ENCODE data around the gene YAF2. TPM values are rescaled to one million over a fixed set of nuclear protein-coding genes. Genes with fewer than 3 reads are reported as not detected.

The YAF2 gene
- total RNA-seq (2014; rRNA removed; shearing (Covaris generic)) = 8.8 and 17.3 TPM in 2 replicates

GRCh38 chr12:42238240-42239140, at the start of gene YAF2:
Gene YAF2, minus strand, starts transcription at chr12:42238248. Its CDS starts 68 bp downstream, at chr12:42238180.
- H3K9me3 ChIP-seq (replicated peaks) = no peaks in the 10 kb centered on the region
- H3K27me3 ChIP-seq (replicated peaks) = no peaks in the 10 kb centered on the region
- DNase-seq (ENCODE audit: low read depth in 1 of 2, low spot score in 2 of 2) = peak; percentile 69 to 88
- H3K4me1 ChIP-seq (replicated peaks) = peaks cover 4% of the 10 kb centered on the region; the same call in 1 of the 2 replicates
- peaks cover 14% of the 10 kb centered on the region for H3K36me3 ChIP-seq
- peak within 1 kb of the TSS; percentile 87 for H3K27ac ChIP-seq
- peak within 1 kb of the TSS; percentile 96 for H3K4me3 ChIP-seq

- H3K4me1 ChIP-seq (replicated peaks) = no peaks in the 10 kb centered on the region
Measured at GRCh38 chr12:42286741-42287140, 48.7 kb upstream of the YAF2 start.

GRCh38 chr12:42285431-42285830, 47.4 kb upstream of the YAF2 start:
- Histone ChIP-seq H3K27me3 (replicated peaks) (no peaks in the 10 kb centered on the region), H3K4me3 (no peak overlapping the region), H3K9me3 (replicated peaks) (no peaks in the 10 kb centered on the region), H3K4me1 (replicated peaks) (no peaks in the 10 kb centered on the region), H3K36me3 (no peaks in the 10 kb centered on the region), H3K27ac (no peak overlapping the region)
- DNase-seq (ENCODE audit: low read depth in 1 of 2, low spot score in 2 of 2) = no peak

More at GRCh38 chr12:42286741-42287140, 48.7 kb upstream of the YAF2 start:
- no peak overlapping the region for H3K4me3 ChIP-seq
- no peak overlapping the region for H3K27ac ChIP-seq
- no peak for DNase-seq (ENCODE audit: low read depth in 1 of 2, low spot score in 2 of 2)
- H3K27me3 ChIP-seq (replicated peaks) = no peaks in the 10 kb centered on the region
- no peaks in the 10 kb centered on the region for H3K36me3 ChIP-seq
- no peaks in the 10 kb centered on the region for H3K9me3 ChIP-seq (replicated peaks)

- H3K4me1 ChIP-seq (replicated peaks) = no peaks in the 10 kb centered on the region
- DNase-seq (ENCODE audit: low read depth in 1 of 2, low spot score in 2 of 2) = no peak
- H3K4me3 ChIP-seq = no peak overlapping the region
- H3K36me3 ChIP-seq = no peaks in the 10 kb centered on the region
- H3K27ac ChIP-seq = no peak overlapping the region
- H3K9me3 ChIP-seq (replicated peaks) = no peaks in the 10 kb centered on the region
- H3K27me3 ChIP-seq (replicated peaks) = no peaks in the 10 kb centered on the region
Measured at GRCh38 chr12:42284876-42285275, 46.8 kb upstream of the YAF2 start.

- Histone ChIP-seq H3K4me1 (replicated peaks) (no peaks in the 10 kb centered on the region), H3K4me3 (no peak overlapping the region), H3K36me3 (no peaks in the 10 kb centered on the region), H3K27ac (no peak overlapping the region), H3K9me3 (replicated peaks) (no peaks in the 10 kb centered on the region), H3K27me3 (replicated peaks) (no peaks in the 10 kb centered on the region)
- no peak for DNase-seq (ENCODE audit: low read depth in 1 of 2, low spot score in 2 of 2)
Measured at GRCh38 chr12:42284157-42284556, 46.1 kb upstream of the YAF2 start.

- H3K27ac ChIP-seq = no peak overlapping the region
- H3K4me3 ChIP-seq = no peak overlapping the region
- no peaks in the 10 kb centered on the region for H3K4me1 ChIP-seq (replicated peaks)
- no peaks in the 10 kb centered on the region for H3K27me3 ChIP-seq (replicated peaks)
- H3K36me3 ChIP-seq = no peaks in the 10 kb centered on the region
- DNase-seq (ENCODE audit: low read depth in 1 of 2, low spot score in 2 of 2) = no peak
- H3K9me3 ChIP-seq (replicated peaks) = no peaks in the 10 kb centered on the region
Measured at GRCh38 chr12:42283739-42284138, 45.7 kb upstream of the YAF2 start.

- Histone ChIP-seq H3K4me3 (no peak overlapping the region), H3K36me3 (no peaks in the 10 kb centered on the region)
- DNase-seq (ENCODE audit: low read depth in 1 of 2, low spot score in 2 of 2) = no peak
Measured at GRCh38 chr12:42282294-42282693, 44.2 kb upstream of the YAF2 start.

GRCh38 chr12:42281844-42282243, 43.8 kb upstream of the YAF2 start:
- Histone ChIP-seq H3K9me3 (replicated peaks) (no peaks in the 10 kb centered on the region), H3K4me1 (replicated peaks) (no peaks in the 10 kb centered on the region), H3K4me3 (no peak overlapping the region), H3K36me3 (no peaks in the 10 kb centered on the region), H3K27ac (no peak overlapping the region), H3K27me3 (replicated peaks) (no peaks in the 10 kb centered on the region)
- DNase-seq (ENCODE audit: low read depth in 1 of 2, low spot score in 2 of 2) = no peak

More at GRCh38 chr12:42282294-42282693, 44.2 kb upstream of the YAF2 start:
- Histone ChIP-seq H3K4me1 (replicated peaks) (no peaks in the 10 kb centered on the region), H3K9me3 (replicated peaks) (no peaks in the 10 kb centered on the region), H3K27me3 (replicated peaks) (no peaks in the 10 kb centered on the region), H3K27ac (no peak overlapping the region)

GRCh38 chr12:42281278-42281677, 43.2 kb upstream of the YAF2 start:
- no peaks in the 10 kb centered on the region for H3K36me3 ChIP-seq
- DNase-seq (ENCODE audit: low read depth in 1 of 2, low spot score in 2 of 2) = no peak
- no peak overlapping the region for H3K4me3 ChIP-seq
- H3K9me3 ChIP-seq (replicated peaks) = no peaks in the 10 kb centered on the region
- no peak overlapping the region for H3K27ac ChIP-seq
- H3K27me3 ChIP-seq (replicated peaks) = no peaks in the 10 kb centered on the region
- no peaks in the 10 kb centered on the region for H3K4me1 ChIP-seq (replicated peaks)

- no peak overlapping the region for H3K4me3 ChIP-seq
- H3K27ac ChIP-seq = no peak overlapping the region
- no peak for DNase-seq (ENCODE audit: low read depth in 1 of 2, low spot score in 2 of 2)
- no peaks in the 10 kb centered on the region for H3K4me1 ChIP-seq (replicated peaks)
- no peaks in the 10 kb centered on the region for H3K36me3 ChIP-seq
- no peaks in the 10 kb centered on the region for H3K27me3 ChIP-seq (replicated peaks)
- no peaks in the 10 kb centered on the region for H3K9me3 ChIP-seq (replicated peaks)
Measured at GRCh38 chr12:42278128-42278510, 40.1 kb upstream of the YAF2 start.

GRCh38 chr12:42277396-42278127, 39.5 kb upstream of the YAF2 start:
- H3K36me3 ChIP-seq = no peaks in the 10 kb centered on the region
- no peak overlapping the region for H3K4me3 ChIP-seq
- no peak for DNase-seq (ENCODE audit: low read depth in 1 of 2, low spot score in 2 of 2)
- no peak overlapping the region for H3K27ac ChIP-seq
- H3K27me3 ChIP-seq (replicated peaks) = no peaks in the 10 kb centered on the region
- H3K9me3 ChIP-seq (replicated peaks) = no peaks in the 10 kb centered on the region
- no peaks in the 10 kb centered on the region for H3K4me1 ChIP-seq (replicated peaks)

GRCh38 chr12:42275499-42275898, 37.5 kb upstream of the YAF2 start:
- Histone ChIP-seq H3K36me3 (no peaks in the 10 kb centered on the region), H3K4me3 (no peak overlapping the region), H3K9me3 (replicated peaks) (no peaks in the 10 kb centered on the region), H3K27me3 (replicated peaks) (no peaks in the 10 kb centered on the region), H3K27ac (no peak overlapping the region), H3K4me1 (replicated peaks) (no peaks in the 10 kb centered on the region)
- DNase-seq (ENCODE audit: low read depth in 1 of 2, low spot score in 2 of 2) = no peak

- Histone ChIP-seq H3K4me3 (no peak overlapping the region), H3K27me3 (replicated peaks) (no peaks in the 10 kb centered on the region), H3K27ac (no peak overlapping the region), H3K4me1 (replicated peaks) (no peaks in the 10 kb centered on the region), H3K9me3 (replicated peaks) (no peaks in the 10 kb centered on the region), H3K36me3 (no peaks in the 10 kb centered on the region)
- DNase-seq (ENCODE audit: low read depth in 1 of 2, low spot score in 2 of 2) = no peak
Measured at GRCh38 chr12:42273706-42274105, 35.7 kb upstream of the YAF2 start.

- no peaks in the 10 kb centered on the region for H3K36me3 ChIP-seq
- no peaks in the 10 kb centered on the region for H3K9me3 ChIP-seq (replicated peaks)
- no peaks in the 10 kb centered on the region for H3K27me3 ChIP-seq (replicated peaks)
- H3K4me1 ChIP-seq (replicated peaks) = no peaks in the 10 kb centered on the region
- DNase-seq (ENCODE audit: low read depth in 1 of 2, low spot score in 2 of 2) = no peak
- no peak overlapping the region for H3K4me3 ChIP-seq
- H3K27ac ChIP-seq = no peak overlapping the region
Measured at GRCh38 chr12:42270596-42270995, 32.5 kb upstream of the YAF2 start.

Data from SJSA1 (cell line).